ENCODE measurements around the gene OR10A7.
"Not testable (repeated sequence)": the region's sequence is repeated elsewhere in the genome, so short reads cannot be mapped to it uniquely, and the experiment has no call there.

Gene OR10A7, protein sequence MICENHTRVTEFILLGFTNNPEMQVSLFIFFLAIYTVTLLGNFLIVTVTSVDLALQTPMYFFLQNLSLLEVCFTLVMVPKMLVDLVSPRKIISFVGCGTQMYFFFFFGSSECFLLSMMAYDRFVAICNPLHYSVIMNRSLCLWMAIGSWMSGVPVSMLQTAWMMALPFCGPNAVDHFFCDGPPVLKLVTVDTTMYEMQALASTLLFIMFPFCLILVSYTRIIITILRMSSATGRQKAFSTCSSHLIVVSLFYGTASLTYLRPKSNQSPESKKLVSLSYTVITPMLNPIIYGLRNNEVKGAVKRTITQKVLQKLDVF

GRCh38 chr12:55220725-55221124, at the start of gene OR10A7:
Gene OR10A7 (plus strand): TSS chr12:55221025. CDS start chr12:55221025, 0 bp downstream.
- TF ChIP-seq, protein P1, sequence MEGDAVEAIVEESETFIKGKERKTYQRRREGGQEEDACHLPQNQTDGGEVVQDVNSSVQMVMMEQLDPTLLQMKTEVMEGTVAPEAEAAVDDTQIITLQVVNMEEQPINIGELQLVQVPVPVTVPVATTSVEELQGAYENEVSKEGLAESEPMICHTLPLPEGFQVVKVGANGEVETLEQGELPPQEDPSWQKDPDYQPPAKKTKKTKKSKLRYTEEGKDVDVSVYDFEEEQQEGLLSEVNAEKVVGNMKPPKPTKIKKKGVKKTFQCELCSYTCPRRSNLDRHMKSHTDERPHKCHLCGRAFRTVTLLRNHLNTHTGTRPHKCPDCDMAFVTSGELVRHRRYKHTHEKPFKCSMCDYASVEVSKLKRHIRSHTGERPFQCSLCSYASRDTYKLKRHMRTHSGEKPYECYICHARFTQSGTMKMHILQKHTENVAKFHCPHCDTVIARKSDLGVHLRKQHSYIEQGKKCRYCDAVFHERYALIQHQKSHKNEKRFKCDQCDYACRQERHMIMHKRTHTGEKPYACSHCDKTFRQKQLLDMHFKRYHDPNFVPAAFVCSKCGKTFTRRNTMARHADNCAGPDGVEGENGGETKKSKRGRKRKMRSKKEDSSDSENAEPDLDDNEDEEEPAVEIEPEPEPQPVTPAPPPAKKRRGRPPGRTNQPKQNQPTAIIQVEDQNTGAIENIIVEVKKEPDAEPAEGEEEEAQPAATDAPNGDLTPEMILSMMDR (IDR thresholded peaks at IDR 0.05; ENCODE audit: control insufficient read depth, extremely low read depth, insufficient read depth) = no peak
- no peak for DNase-seq (ENCODE audit: low read depth)
- H3K4me3 ChIP-seq (ENCODE audit: low read depth, low read length) = no peak within 1 kb of the TSS

DNA sequence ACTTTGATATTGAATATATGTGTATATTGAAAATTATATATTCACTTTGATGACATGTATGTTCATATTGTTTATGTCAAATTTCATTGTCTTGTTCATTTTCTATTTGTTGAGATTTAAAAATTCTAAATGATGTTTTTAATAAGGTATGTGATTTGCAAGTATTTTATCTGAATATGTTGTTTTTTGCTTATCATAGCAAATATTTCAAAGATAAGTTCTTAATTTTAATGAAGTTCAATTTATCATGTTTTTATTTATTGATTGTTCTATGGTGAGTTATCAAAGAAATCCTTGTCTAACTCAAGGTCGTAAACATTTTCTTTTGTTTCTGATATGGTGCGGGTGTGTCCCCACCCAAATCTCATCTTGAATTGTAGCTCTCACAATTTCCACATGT, 49.4 kb upstream of the OR10A7 start:
- no peak for DNase-seq (ENCODE audit: low read depth)
- H3K4me3 ChIP-seq (ENCODE audit: low read depth, low read length) = no peak overlapping the region
- TF ChIP-seq, protein P1 (IDR thresholded peaks at IDR 0.05; ENCODE audit: control insufficient read depth, extremely low read depth, insufficient read depth) = no peak

DNA sequence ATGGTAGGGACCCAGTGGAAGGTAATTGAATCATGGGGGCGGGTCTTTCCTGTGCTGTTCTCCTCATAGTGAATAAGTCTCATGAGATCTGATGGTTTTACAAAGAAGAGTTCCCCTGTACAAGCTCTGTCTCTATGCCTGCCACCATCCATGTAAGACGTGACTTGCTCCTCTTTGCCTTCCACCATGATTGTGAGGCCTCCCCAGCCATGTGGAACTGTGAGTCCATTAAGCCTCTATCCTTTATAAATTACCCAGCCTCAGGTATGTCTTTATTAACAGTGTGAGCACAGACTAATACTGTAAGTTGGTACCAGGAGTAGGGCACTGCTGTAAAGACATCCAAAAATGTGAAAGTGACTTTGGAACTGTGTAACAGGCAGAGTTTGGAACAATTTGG, 49.0 kb upstream of the OR10A7 start:
- not testable (repeated sequence) for H3K4me3 ChIP-seq (ENCODE audit: low read depth, low read length)

GRCh38 chr12:55172686-55173085, 48.1 kb upstream of the OR10A7 start:
- TF ChIP-seq, protein P1 (IDR thresholded peaks at IDR 0.05; ENCODE audit: control insufficient read depth, extremely low read depth, insufficient read depth) = no peak
- no peak for DNase-seq (ENCODE audit: low read depth)
- no peak overlapping the region for H3K4me3 ChIP-seq (ENCODE audit: low read depth, low read length)

More for the DNA sequence above, 49.0 kb upstream of the OR10A7 start:
- DNase-seq (ENCODE audit: low read depth) = not testable (repeated sequence)

DNA sequence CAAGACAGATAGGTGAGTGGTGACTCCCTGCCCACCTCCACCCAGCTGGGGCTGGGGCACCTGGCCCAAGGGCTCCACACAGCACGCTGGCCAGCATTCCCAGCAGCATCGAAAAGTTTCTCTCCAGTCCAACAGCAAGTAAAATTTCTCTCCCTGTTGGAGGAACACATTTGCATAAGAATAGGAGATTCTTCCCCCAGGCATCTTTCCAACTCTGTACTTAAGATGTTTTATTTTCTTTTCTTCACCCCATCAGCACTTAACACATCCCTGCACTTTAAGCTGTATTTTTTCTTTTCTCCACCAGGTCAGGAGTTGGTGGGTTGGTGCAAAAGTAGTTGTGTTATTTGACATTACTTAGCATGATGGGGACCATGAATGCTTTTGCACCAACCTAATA, 47.4 kb upstream of the OR10A7 start:
- H3K4me3 ChIP-seq (ENCODE audit: low read depth, low read length) = no peak overlapping the region
- TF ChIP-seq, protein P1 (IDR thresholded peaks at IDR 0.05; ENCODE audit: control insufficient read depth, extremely low read depth, insufficient read depth) = no peak
- DNase-seq (ENCODE audit: low read depth) = no peak

GRCh38 chr12:55188573-55188972, 32.3 kb upstream of the OR10A7 start:
- TF ChIP-seq, protein P1 (IDR thresholded peaks at IDR 0.05; ENCODE audit: control insufficient read depth, extremely low read depth, insufficient read depth) = no peak
- DNase-seq (ENCODE audit: low read depth) = no peak
- H3K4me3 ChIP-seq (ENCODE audit: low read depth, low read length) = no peak overlapping the region

GRCh38 chr12:55188974-55189556, 31.8 kb upstream of the OR10A7 start:
- DNase-seq (ENCODE audit: low read depth) = peak; percentile 65
- TF ChIP-seq, protein P1 (IDR thresholded peaks at IDR 0.05; ENCODE audit: control insufficient read depth, extremely low read depth, insufficient read depth) = peak; percentile 65
- H3K4me3 ChIP-seq (ENCODE audit: low read depth, low read length) = no peak overlapping the region

Measured in LNCaP clone FGC (cell line).